ENCODE data around the gene NAMPT.

DNA sequence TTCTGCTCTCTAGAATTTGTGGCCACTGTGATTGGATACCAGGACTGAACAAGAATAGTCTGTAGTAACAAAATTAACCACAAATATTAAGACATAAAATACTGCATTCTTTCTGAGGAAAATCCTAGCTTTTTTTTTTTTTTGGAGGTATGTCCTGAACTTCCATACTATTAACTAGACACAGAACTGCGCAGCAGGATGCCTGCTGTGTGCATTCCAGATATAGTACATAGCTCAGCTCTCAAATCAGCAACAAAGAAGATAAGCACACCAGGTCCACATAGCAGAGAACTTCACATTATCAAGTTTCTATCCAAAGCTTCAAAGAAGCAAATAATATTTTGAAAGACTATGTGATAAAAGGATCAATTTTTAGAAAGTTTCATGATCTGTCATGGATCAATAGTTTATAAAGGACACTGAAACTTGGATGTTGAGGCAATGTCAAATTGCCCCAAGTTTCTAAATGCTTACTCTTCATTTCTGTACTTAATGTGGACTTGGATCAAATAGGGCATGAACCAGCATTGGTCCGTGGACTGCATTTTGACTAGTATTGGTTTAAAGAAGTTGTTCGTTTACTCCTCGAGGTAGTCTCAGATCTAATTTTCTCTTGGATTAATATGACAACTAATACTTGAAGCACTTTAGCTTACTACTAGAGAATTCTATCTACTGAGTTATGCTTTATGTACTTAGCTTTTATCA is 15.4 kb downstream of the NAMPT start:
- TF ChIP-seq, protein P1, sequence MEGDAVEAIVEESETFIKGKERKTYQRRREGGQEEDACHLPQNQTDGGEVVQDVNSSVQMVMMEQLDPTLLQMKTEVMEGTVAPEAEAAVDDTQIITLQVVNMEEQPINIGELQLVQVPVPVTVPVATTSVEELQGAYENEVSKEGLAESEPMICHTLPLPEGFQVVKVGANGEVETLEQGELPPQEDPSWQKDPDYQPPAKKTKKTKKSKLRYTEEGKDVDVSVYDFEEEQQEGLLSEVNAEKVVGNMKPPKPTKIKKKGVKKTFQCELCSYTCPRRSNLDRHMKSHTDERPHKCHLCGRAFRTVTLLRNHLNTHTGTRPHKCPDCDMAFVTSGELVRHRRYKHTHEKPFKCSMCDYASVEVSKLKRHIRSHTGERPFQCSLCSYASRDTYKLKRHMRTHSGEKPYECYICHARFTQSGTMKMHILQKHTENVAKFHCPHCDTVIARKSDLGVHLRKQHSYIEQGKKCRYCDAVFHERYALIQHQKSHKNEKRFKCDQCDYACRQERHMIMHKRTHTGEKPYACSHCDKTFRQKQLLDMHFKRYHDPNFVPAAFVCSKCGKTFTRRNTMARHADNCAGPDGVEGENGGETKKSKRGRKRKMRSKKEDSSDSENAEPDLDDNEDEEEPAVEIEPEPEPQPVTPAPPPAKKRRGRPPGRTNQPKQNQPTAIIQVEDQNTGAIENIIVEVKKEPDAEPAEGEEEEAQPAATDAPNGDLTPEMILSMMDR (IDR thresholded peaks at IDR 0.05) = no peak
- peak; percentile 53 for TF ChIP-seq POLR2A (IDR thresholded peaks at IDR 0.05)

Measured in right lobe of liver (tissue), 4 donors.